Right cardiac atrium (tissue), 5 donors: ENCODE results near the gene C17orf50. TPM values are rescaled to one million over a fixed set of nuclear protein-coding genes. Genes with fewer than 3 reads are reported as not detected.

Experiments
- ATAC-seq, 2 donors: fragments of 200-7000 bp; cut with Tn5 transposase; one replicate each; pipeline versions ENCODE4 v1.8.0 to v1.9.1; 2020; ENCODE audit warnings: moderate library complexity in 2 of 2, mild to moderate bottlenecking in 1 of 2
- DNase-seq, 3 donors: peaks; one replicate each; pipeline ENCODE4 v3.0.0-alpha.2; 2020
- H3K27ac ChIP-seq: one replicate; pipeline ENCODE4 v1.5.1; 2013; ENCODE audit warnings: mild to moderate bottlenecking, low read length, control low read depth, moderate library complexity
- H3K27me3 ChIP-seq: one replicate; pipeline ENCODE4 v1.6.1; 2013; ENCODE audit not compliant: control insufficient read depth, insufficient read depth
- H3K4me1 ChIP-seq: one replicate; pipeline ENCODE4 v1.6.1; 2013; ENCODE audit warnings: low read length; ENCODE audit not compliant: control insufficient read depth, insufficient read depth
- H3K4me3 ChIP-seq: one replicate; pipeline ENCODE4 v1.5.1; 2013; ENCODE audit warnings: low read length, control low read depth
- H3K9me3 ChIP-seq: one replicate; pipeline ENCODE4 v1.6.1; 2013; ENCODE audit warnings: low read length; ENCODE audit not compliant: control insufficient read depth
- WGBS: extraction: QIAGEN DNeasy Blood & Tissue Kit; methylation state at CpG from one replicate; pipeline ENCODE4 v1.1.7; 2013; 5-methylcytosine and 5-hydroxymethylcytosine counted together
- intact Hi-C, 4 donors: fragments of 100-400 bp; cut with DNase I; formaldehyde crosslinking; loops; one replicate each; pipeline versions ENCODE4 v1.11.0 to v1.14.0; 2022 to 2023
- long read RNA-seq, 4 donors: library from polyadenylated mRNA; unstranded; transcript quantifications; one replicate each; pipeline ENCODE4 v2.0.0, GENCODE V29; 2020 to 2021
- polyA plus RNA-seq: library from polyadenylated mRNA; stranded (reverse); fragments of 200-250 nt; gene quantifications from one replicate; pipeline ENCODE4 v1.2.3, GENCODE V29; 2013
- total RNA-seq, 4 donors: library from RNA; stranded (reverse); fragmentation: NEBNext Ultra II Directional; extraction: Animal tissue kit (Norgen Biotek cat#: 25700); gene quantifications; one replicate each; pipeline ENCODE4 v1.2.1, GENCODE V29; 2021
- donor health status: healthy with polysubstance abuse.
- donor health status: DM: no; HTN: yes; CAD: no.
- donor health status: DM: no; HTN: no; CAD: no.
- donor health status: DM: no; HTN: yes; CAD: no; lungs with severe emphysema.
- donor health status: DM: yes; HTN: yes; CAD: no.

Gene C17orf50
- total RNA-seq (not detected), polyA plus RNA-seq (0.14 TPM)
- long read RNA-seq, donor 1, result 0 reads
- long read RNA-seq, donor 2, result 0 reads
- long read RNA-seq, donor 3, result 0 reads
- long read RNA-seq, donor 4, result 0 reads

DNA sequence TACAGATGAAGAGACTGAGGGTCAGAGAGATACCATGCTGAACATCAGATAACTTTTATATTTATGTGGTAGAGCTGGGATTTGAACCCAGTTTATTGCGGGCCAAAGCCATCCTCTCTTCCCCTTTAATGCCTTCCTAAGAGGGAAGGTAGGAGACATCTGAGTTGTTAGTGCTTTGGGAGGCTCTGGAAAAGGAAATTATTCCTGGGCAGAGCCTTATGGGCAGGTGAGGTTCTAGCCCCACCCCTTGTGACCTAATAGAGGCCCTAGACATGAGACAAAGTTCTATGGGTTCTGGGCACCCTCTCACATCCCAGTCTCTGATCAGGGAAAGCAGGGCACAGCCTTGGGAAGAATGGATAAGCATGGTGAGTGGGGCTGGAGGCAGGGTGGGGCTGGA lies at the start of gene C17orf50:
Gene C17orf50, plus strand, starts transcription at position 301 of the 400 bp plus-strand sequence. Its CDS starts 55 bp downstream, at position 356.
- 55% methylated on average over 1 of the region's 1 CpG for WGBS
- intact Hi-C loops, result no loop called here
- DNase-seq, result no peak

DNA sequence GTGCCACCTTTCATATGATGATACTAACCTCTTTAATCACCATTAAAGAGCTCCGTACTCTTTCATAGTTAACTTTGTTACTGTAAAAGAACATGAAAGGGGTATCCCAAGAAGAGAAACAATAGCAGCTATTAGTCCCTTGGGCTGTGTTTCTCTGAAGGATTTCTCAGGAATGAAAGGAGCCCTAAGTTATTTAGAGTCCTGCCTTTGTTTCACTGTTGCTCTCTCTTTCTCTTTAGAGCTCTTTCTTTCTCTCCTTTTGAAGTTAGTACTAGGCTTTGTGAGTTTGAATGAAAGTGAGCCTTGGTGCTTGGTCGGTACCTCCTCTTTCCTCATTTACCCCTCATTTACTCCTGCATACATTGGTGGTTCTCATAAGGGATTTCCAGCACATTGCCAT lies 49.7 kb upstream of the C17orf50 start:
- peaks cover 12% of the 10 kb centered on the region for H3K4me1 ChIP-seq

More for the DNA sequence above, at the start of gene C17orf50:
- H3K4me3 ChIP-seq, result no peak within 1 kb of the TSS
- no peaks in the 10 kb centered on the region for H3K9me3 ChIP-seq
- no peak for ATAC-seq
- H3K27ac ChIP-seq, result no peak within 1 kb of the TSS
- H3K27me3 ChIP-seq, result no peaks in the 10 kb centered on the region
- H3K4me1 ChIP-seq, result peaks cover 2% of the 10 kb centered on the region

DNA sequence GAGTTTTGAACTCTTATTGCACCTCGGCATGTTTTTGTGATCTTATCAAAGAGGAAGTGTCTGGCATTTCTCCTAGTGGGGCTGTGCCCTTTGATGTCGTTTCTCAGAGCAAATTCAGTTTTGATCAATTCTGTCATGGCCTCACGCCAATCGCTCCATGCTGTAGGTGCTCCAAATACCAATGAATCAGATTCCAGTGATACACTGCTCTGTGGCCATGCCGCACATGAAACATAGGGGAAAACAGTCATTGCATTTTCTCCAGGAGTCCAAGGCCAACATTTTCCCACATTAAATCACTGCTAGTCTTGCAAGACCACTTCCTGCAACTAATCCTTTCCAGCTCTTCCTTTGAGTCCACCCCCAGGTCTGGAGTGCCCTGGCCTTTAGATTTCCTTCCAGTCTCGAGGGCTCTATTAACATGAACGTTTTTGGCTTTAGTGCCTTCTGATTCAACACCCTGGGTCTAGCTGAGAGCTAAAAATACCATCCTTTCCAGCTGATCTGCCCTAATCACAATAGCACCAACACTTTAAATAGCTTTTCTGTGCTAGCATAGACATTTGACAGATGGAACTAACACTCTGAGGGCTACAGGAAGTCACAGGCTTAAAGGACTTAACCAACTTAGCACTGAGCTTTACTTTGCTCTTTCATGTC lies 47.5 kb upstream of the C17orf50 start:
- Histone ChIP-seq H3K27ac (peak overlapping the region; percentile 97), H3K4me1 (peaks cover 12% of the 10 kb centered on the region), H3K27me3 (no peaks in the 10 kb centered on the region), H3K9me3 (no peaks in the 10 kb centered on the region), H3K4me3 (no peak overlapping the region)
- ATAC-seq, result peak; percentile 89 to 94
- intact Hi-C loops, result no loop called here
- DNase-seq, result no peak
- WGBS, result 17% methylated on average over 7 of the region's 7 CpGs

More for the DNA sequence above, 49.7 kb upstream of the C17orf50 start:
- whole genome bisulfite sequencing, result 93% methylated on average over 2 of the region's 2 CpGs
- no peak for DNase-seq
- H3K27ac ChIP-seq, result no peak overlapping the region
- ATAC-seq, result no peak
- intact Hi-C loops, result no loop called here
- H3K4me3 ChIP-seq, result no peak overlapping the region
- no peaks in the 10 kb centered on the region for H3K27me3 ChIP-seq
- no peaks in the 10 kb centered on the region for H3K9me3 ChIP-seq

DNA sequence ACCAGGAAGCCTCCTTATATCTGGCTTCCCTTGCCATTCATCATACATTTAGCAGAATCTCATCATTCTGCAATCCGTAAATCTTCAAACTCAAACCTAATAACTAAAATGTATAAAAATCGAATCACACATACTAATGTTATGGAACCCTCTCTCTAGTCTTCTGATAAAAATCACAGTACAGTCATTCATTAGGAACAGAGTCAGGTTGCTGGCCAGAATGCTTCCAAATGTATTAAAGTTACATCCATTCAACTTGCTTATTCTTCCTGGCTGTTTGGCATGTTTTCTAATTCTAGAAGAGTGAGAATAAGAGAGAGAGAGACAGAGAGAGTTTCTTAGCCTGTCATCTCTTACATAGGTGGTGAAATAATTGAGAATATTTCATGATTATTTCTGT lies 45.7 kb upstream of the C17orf50 start:
- Histone ChIP-seq H3K9me3 (no peaks in the 10 kb centered on the region), H3K27me3 (no peaks in the 10 kb centered on the region), H3K27ac (no peak overlapping the region), H3K4me1 (peaks cover 9% of the 10 kb centered on the region), H3K4me3 (no peak overlapping the region)
- DNase-seq, result no peak
- 88% methylated on average over 2 of the region's 2 CpGs for WGBS
- intact Hi-C loops, result no loop called here
- ATAC-seq, result no peak

DNA sequence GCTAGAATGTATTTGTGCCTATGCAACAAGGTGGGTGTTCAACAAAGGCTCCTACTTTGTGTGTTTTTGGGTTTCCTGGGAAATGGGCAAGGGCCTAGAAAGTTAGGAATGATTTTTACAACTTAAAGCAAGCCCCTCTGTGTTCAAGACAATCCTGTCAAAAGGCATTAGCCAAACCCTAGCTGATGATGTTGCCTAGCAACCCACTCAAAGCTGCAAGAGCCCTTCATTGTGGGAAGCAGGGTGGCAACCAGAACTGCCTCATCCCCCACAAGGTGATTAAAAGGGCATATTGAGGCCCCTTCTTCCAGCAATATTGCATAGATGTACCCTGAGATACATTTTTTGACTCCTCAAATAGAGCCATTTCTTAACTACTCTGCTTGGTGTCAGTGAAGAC lies 45.3 kb upstream of the C17orf50 start:
- Histone ChIP-seq H3K27me3 (no peaks in the 10 kb centered on the region), H3K4me3 (no peak overlapping the region), H3K4me1 (peaks cover 9% of the 10 kb centered on the region), H3K9me3 (no peaks in the 10 kb centered on the region), H3K27ac (peak overlapping the region; percentile 70)
- intact Hi-C loops, result no loop called here
- DNase-seq (no peak), ATAC-seq (no peak)

DNA sequence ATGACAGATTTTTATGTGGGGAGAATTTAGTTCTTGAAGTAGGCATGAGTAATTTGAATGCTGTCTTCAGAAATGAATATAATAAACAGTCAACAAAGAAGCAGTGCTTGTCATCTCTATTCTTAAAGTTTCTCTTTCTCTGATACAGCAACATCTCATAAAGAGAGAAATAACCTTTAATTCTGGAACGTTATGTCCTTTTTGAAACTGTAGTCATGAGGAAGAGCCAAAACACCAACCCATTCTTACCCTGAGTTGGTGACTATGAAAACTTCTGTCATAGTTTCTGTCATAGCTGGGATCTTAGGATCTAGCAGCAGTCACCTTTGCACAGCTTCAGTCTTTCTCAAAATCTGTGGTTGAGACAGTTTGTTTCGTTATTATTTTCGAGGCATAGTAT lies 44.5 kb upstream of the C17orf50 start:
- intact Hi-C loops, result no loop called here
- no peak overlapping the region for H3K4me3 ChIP-seq
- ATAC-seq (no peak), DNase-seq (no peak)
- 85% methylated on average over 3 of the region's 3 CpGs for WGBS
- H3K27me3 ChIP-seq, result no peaks in the 10 kb centered on the region
- no peak overlapping the region for H3K27ac ChIP-seq
- peaks cover 9% of the 10 kb centered on the region for H3K4me1 ChIP-seq
- no peaks in the 10 kb centered on the region for H3K9me3 ChIP-seq

DNA sequence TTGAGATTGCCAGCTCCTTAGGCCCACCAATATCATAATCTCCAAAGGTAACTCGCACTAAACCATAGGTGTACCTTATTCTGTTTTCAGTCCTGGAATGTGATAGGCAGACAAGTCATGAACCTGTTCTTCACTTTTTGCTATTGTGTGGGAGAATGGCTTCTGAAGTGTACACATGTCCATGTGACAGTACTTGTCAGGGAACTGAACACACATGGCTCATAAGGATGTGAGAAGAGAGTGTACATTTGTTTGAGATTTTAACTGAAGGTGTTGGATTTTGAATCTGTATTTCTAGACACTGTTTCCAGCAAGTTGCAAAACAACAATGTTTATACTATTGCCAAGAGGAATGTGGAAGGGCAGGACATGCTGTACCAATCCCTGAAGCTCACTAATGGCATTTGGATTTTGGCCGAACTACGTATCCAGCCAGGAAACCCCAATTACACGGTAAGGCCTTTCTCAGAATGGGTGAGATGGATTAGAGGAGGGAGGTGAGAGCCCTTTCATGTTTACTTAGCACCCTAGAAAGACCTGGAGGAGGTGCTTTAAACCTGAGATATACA lies 43.7 kb upstream of the C17orf50 start:
- Histone ChIP-seq H3K9me3 (no peaks in the 10 kb centered on the region), H3K27ac (peak overlapping the region; percentile 72), H3K4me3 (no peak overlapping the region), H3K27me3 (no peaks in the 10 kb centered on the region), H3K4me1 (peaks cover 9% of the 10 kb centered on the region)
- DNase-seq (no peak), ATAC-seq (peak; percentile 54 to 55)
- intact Hi-C loops, result no loop called here
- WGBS, result 59% methylated on average over 4 of the region's 4 CpGs

DNA sequence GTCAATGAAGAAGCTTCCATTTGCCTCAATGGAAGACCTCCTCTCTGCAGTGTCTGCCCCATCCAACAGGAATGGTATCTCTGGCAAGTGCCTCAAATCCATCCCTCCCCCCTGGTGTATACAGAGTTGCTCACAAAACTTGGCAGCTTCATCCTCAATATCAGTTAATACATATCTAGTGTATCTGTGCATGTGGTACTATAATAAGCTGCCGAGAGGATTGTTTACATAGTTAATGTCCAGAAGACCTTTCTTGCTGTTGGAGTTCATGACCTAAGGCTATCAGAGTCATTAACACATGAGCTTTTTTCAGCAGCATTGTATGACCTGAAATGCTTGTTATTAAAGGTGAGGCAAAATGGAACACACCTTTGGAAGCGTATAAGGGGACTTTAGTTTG lies 43.2 kb upstream of the C17orf50 start:
- 53% methylated on average over 2 of the region's 2 CpGs for WGBS
- DNase-seq (no peak), ATAC-seq (peak in 1 of 2 donors; percentile 7)
- H3K4me1 ChIP-seq, result peaks cover 9% of the 10 kb centered on the region
- intact Hi-C loops, result no loop called here
- no peaks in the 10 kb centered on the region for H3K27me3 ChIP-seq
- no peak overlapping the region for H3K4me3 ChIP-seq
- H3K27ac ChIP-seq, result peak overlapping the region; percentile 72
- H3K9me3 ChIP-seq, result no peaks in the 10 kb centered on the region

DNA sequence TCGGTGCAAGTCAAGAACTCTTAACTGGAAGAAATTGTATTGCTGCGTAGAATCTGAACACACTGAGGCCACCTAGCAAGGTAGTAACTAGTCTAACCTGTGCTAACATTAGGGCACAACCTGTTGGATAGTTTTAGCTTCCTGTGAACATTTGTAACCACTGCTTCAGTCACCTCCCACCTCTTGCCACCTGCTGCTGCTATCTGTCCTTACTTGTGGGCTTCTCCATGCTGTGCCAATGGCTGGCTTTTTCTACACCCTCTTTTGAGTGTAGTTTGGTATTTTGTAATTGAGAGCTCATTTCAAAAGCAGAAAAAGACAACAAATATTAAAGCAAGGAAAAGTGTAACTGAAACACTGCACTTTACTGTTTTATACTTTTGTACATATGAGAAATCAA lies 37.0 kb upstream of the C17orf50 start:
- intact Hi-C loops, result no loop called here
- peaks cover 5% of the 10 kb centered on the region for H3K4me1 ChIP-seq
- over 99% methylated on average over 2 of the region's 2 CpGs for WGBS

DNA sequence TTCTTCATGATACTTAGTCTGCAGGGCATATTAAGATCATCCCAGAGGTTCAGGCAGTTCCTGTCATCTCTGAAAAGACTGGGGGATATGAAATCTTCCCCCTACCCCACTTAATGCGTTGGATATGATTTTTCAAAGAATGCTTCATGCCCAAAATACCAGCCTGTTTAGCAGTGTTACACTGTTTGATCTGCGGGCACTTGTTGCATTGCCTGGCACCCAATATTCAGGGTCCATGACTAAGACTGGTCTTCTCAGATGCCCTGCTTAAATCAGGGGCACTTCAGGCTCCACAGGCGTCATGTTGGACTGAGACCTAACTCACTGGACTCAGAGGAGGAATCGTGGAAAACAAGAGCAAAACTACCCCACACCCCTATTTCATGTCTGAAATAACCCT lies 35.6 kb upstream of the C17orf50 start:
- Histone ChIP-seq H3K4me3 (no peak overlapping the region), H3K4me1 (peaks cover 5% of the 10 kb centered on the region), H3K27me3 (no peaks in the 10 kb centered on the region), H3K27ac (no peak overlapping the region), H3K9me3 (no peaks in the 10 kb centered on the region)
- 89% methylated on average over 4 of the region's 4 CpGs for WGBS
- intact Hi-C loops, result loop anchor here in 1 of 4 donors (5.0 kb wide), 1 partner anchor 53 kb away; no protein-coding TSS in a partner anchor
- ATAC-seq, result no peak
- no peak for DNase-seq

More for the DNA sequence above, 37.0 kb upstream of the C17orf50 start:
- ATAC-seq, result no peak
- no peaks in the 10 kb centered on the region for H3K27me3 ChIP-seq
- H3K9me3 ChIP-seq, result no peaks in the 10 kb centered on the region
- H3K4me3 ChIP-seq, result no peak overlapping the region
- DNase-seq, result no peak
- H3K27ac ChIP-seq, result no peak overlapping the region

DNA sequence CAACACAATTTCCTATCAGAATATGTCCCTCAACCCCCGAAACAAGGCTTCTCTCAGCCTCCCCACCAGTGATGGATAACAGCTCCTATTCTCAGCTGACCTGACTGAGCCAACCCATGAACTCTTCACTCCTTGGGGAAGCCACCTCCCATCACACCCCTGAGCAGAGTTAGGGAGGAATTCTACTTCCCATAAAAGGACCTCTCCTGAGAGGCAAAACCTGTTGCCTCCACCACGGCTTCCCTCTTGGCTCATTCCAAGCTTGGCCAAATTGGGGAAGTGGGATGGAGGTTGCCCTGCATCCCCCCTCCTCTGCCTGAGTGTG lies 34.9 kb upstream of the C17orf50 start:
- WGBS, result 67% methylated on average over 2 of the region's 2 CpGs
- H3K27ac ChIP-seq, result no peak overlapping the region
- H3K4me1 ChIP-seq, result peaks cover 5% of the 10 kb centered on the region
- ATAC-seq, result peak in 1 of 2 donors; percentile 35
- H3K9me3 ChIP-seq, result no peaks in the 10 kb centered on the region
- H3K27me3 ChIP-seq, result no peaks in the 10 kb centered on the region
- intact Hi-C loops, result loop anchor here in 1 of 4 donors (5.0 kb wide), 1 partner anchor 53 kb away; no protein-coding TSS in a partner anchor
- no peak overlapping the region for H3K4me3 ChIP-seq
- DNase-seq, result no peak
